Osteocyte (in vitro differentiated cells): ENCODE results near the gene GPR142. TPM values are rescaled to one million over a fixed set of nuclear protein-coding genes. Genes with fewer than 3 reads are reported as not detected.

Source experiments
- total RNA-seq: library from RNA; stranded (reverse); gene quantifications from 2 replicates; pipeline ENCODE4 v1.2.1, GENCODE V29; 2021

The GPR142 gene
- total RNA-seq, 1 donor from 2014 or later, result not detected

Other genes starting within 250 kb of the GPR142 start
- 755 and 762 TPM in 2 replicates for gene RPL38, start 163.8 kb upstream of the GPR142 start, total RNA-seq
- 1.8 and 2.0 TPM in 2 replicates for gene TTYH2, start 153.9 kb upstream of the GPR142 start, total RNA-seq
- not detected in 2 replicates for gene DNAI2, start 93.3 kb upstream of the GPR142 start, total RNA-seq
- gene KIF19, start 41.3 kb upstream of the GPR142 start, total RNA-seq, result not detected in 2 replicates
- gene BTBD17, start 5.6 kb upstream of the GPR142 start, total RNA-seq, result not detected in 2 replicates
- gene GPRC5C, start 64.6 kb downstream of the GPR142 start, total RNA-seq, result 44.4 and 56.4 TPM in 2 replicates
- not detected in 2 replicates for gene CD300A, start 99.1 kb downstream of the GPR142 start, total RNA-seq
- gene CD300LB, start 164.0 kb downstream of the GPR142 start, total RNA-seq, result not detected in 2 replicates
- not detected in 2 replicates for gene CD300C, start 178.6 kb downstream of the GPR142 start, total RNA-seq
- not detected in 2 replicates for gene CD300H, start 200.0 kb downstream of the GPR142 start, total RNA-seq
- gene CD300LD, start 224.8 kb downstream of the GPR142 start, total RNA-seq, result not detected in 2 replicates